Fibroblast of lung (primary cell): Measurements from ENCODE around the gene CAMK2G.

Experiments used
- EZH2 ChIP-seq: IDR thresholded peaks from 2 replicates; pipeline ENCODE4 v1.5.1; 2012; ENCODE audit warnings: low read length, control low read depth, mild to moderate bottlenecking; ENCODE audit errors: missing control alignments
- TF ChIP-seq, protein P1 (sequence below), 2 donors: IDR thresholded peaks in 1 of 2; conservative IDR thresholded peaks in 1 of 2; 1 replicate in 1 of 2; 2 replicates in 1 of 2; pipeline ENCODE4 v1.5.1; 2011 to 2012; ENCODE audit warnings: low read length in 2 of 2, control low read depth in 1 of 2, inconsistent platforms in 1 of 2, low read depth in 1 of 2, mild to moderate bottlenecking in 1 of 2

DNA sequence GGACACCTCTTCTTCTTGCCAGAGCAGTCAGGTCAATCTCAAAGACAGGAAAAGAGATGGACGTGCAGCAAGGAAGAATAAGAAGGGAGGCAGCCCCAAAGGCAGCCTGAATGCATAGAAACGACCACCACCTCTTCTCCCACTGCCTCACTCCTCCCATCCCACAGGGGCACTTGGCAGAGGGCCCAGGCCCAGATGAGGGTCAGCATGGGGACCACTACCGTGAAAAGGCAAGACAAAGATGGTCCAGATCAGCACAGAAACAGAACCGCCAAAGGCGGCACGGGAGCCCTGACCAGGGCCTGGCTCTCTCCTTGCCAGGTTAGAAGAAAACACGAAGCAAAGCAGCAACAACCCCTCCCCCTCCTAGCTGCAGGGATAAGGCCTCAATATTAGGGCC, 61.0 kb downstream of the CAMK2G start:
- TF ChIP-seq, protein P1, sequence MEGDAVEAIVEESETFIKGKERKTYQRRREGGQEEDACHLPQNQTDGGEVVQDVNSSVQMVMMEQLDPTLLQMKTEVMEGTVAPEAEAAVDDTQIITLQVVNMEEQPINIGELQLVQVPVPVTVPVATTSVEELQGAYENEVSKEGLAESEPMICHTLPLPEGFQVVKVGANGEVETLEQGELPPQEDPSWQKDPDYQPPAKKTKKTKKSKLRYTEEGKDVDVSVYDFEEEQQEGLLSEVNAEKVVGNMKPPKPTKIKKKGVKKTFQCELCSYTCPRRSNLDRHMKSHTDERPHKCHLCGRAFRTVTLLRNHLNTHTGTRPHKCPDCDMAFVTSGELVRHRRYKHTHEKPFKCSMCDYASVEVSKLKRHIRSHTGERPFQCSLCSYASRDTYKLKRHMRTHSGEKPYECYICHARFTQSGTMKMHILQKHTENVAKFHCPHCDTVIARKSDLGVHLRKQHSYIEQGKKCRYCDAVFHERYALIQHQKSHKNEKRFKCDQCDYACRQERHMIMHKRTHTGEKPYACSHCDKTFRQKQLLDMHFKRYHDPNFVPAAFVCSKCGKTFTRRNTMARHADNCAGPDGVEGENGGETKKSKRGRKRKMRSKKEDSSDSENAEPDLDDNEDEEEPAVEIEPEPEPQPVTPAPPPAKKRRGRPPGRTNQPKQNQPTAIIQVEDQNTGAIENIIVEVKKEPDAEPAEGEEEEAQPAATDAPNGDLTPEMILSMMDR (conservative IDR thresholded peaks at IDR 0.05 in 1 of 2, IDR thresholded peaks at IDR 0.05 in 1 of 2; ENCODE audit: low read depth in 1 of 2, low read length in 2 of 2) = no peak
- TF ChIP-seq EZH2 = no peak
